ENCODE results near the gene CAMK1D. TPM values are rescaled to one million over a fixed set of nuclear protein-coding genes. Genes with fewer than 3 reads are reported as not detected.
A peak's percentile ranks its signal among the peaks of the same experiment; 100 is the strongest.
"Not testable (repeated sequence)": the region's sequence is repeated elsewhere in the genome, so short reads cannot be mapped to it uniquely, and the experiment has no call there.

CAMK1D gene
- total RNA-seq, 1 donor from 2014 or later = 3.2 TPM

DNA sequence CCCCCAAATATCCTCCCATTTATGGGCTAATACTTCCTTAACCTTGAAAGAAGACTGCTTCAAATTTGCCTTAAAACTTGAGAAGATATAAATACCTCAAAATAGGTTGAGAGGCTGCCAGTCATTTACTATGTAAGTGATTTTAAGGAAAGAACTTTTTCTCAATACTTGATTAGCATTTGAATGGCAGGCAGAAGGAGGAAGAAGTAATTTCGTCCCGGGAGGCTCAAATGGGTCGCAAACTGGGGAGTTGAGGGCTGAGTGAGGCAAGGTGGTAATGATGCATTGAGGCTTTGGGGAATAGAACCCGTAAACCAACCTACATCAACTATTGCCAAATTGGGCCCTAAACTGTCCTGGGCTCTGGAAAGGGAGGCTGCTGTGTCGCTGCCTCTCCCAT is 11.1 kb downstream of the CAMK1D start:
- intact Hi-C loops (cut with DNase I) = no loop called here
- DNase-seq (ENCODE audit: low spot score) = no peak

DNA sequence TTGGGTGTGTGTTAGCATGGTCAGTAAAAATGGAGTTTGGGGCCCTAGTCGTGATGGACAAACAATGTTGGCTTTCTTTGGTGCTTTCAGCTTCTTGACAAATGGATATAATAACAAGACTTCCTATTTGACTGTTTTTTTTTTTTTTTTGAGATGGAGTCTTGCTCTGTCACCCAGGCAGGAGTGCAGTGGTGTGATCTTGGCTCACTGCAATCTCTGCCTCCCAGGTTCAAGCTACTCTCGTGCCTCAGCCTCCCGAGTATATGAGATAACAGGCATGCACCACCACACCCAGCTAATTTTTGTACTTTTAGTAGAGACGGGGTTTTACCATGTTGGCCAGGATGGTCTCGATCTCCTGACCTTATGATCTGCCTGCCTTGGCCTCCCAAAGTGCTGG is 11.8 kb downstream of the CAMK1D start:
- intact Hi-C loops (cut with DNase I) = not testable (repeated sequence)

DNA sequence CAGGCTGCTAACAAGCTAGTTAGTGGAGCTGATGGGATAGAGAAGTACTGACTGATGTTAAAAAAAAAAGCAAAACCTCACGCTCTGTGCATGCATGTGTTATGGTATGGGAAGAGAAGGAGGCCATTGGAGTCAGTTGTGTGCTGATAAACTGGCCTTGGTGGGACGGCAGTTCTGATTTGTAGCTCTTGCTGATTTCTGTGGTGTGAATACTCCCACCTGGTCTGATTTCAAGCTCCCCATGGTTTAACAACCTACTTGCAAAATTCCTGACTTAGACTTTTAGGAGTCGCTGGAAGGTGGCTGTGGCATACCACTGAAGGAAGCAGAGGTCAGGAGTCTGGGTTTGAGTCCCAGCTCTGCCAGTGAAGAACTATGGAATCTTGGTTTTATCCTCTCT is 15.2 kb downstream of the CAMK1D start:
- intact Hi-C loops (cut with DNase I) = no loop called here

More for the DNA sequence above, 11.8 kb downstream of the CAMK1D start:
- DNase-seq (ENCODE audit: low spot score) = not testable (repeated sequence)

DNA sequence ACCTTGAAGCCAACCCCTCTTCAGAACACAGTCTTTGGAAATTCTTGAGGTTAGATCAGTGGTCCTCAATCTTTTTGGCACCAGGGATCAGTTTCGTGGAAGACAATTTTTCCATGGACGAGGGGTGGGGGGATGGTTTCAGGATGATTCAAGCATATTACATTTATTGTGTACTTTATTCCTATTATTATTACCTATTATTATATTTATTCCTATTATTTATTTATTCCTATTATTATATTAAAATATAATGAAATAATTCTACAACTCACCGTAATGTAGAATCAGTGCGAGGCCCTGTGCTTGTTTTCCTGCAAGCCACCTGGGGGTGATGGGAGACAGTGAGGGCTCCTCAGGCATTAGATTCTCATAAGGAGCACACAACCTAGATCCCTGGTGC is 17.9 kb downstream of the CAMK1D start:
- intact Hi-C loops (cut with DNase I) = no loop called here

More for the DNA sequence above, 15.2 kb downstream of the CAMK1D start:
- DNase-seq (ENCODE audit: low spot score) = no peak

DNA sequence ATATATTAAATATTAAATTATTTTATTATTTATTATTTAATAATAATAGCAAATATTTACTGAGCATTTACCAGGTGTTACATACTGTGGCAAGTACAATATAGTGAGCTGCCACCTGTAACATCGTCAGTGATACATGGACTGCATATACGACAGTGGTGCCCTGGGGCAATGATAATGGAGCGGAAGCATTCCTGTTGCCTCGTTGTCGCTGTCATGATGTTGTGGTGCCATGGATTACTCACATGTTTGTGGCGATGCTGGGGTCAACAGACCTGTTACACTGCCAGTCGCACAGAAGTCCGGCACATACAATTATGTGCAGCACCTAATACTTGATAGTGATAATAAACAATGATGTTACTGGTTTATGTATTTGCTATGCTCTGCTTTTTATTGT is 20.6 kb downstream of the CAMK1D start:
- DNase-seq (ENCODE audit: low spot score) = peak; percentile 20
- intact Hi-C loops (cut with DNase I) = no loop called here

More for the DNA sequence above, 17.9 kb downstream of the CAMK1D start:
- peak; percentile 17 for DNase-seq (ENCODE audit: low spot score)

DNA sequence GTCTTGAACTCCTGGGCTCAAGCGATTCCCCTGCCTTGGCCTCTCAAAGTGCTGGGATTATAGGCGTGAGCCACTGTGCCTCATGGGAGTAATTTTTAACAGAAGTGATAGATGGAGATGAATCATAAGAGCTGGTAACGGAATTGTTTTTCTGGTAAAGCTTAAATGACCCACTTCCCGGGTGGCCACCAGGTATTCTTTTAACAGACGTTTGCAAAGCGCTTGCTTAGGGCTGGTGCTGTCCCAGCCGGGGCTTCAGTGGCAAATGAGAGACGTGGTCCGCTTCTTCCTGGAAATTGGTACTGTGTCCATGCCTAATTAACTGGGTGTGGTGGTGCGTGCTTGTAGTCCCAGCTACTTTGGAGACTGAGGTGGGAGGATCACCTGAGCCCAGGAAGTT is 23.5 kb downstream of the CAMK1D start:
- peak; percentile 9 for DNase-seq (ENCODE audit: low spot score)
- intact Hi-C loops (cut with DNase I) = no loop called here

DNA sequence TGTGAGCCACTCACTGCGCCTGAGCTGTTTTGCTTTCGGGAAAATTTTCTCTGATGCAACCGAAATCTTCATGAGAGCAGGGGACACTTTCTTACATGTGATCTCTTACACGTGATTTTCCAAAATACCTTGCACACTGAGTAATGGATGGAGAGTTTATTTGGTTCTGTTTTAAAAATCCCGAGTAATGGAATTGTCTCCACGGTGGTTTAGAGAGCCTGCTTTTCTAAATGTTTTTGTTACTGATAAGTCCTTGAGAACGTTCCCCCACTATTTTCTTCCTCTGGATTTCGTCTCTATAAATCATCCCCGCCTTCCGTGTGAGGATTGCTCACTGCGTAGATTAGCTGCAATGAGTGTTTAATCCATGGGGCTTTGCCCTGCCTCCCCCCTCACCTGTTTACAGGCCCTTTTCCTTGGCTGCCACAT is 25.7 kb downstream of the CAMK1D start:
- intact Hi-C loops (cut with DNase I) = no loop called here
- DNase-seq (ENCODE audit: low spot score) = no peak

DNA sequence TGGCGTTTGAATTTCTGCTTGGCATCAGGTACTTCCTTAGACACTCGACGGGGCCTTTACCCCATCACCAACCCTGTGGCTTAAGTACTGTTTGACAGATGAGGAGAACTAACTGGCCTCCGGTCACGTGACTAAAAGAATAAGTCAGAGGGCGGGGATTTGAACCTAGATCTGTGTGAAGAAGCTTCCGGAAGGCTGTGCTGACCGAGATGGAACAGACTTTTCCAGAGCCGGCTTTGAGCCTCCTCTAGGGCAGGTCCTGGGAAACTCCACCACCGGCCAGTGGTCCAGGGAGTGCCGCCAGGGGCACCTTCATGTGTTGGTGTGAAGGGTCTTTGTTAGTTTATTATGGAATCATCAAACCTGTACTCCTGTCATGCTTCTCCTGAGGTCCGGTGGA is 26.9 kb downstream of the CAMK1D start:
- intact Hi-C loops (cut with DNase I) = no loop called here
- peak; percentile 20 for DNase-seq (ENCODE audit: low spot score)

DNA sequence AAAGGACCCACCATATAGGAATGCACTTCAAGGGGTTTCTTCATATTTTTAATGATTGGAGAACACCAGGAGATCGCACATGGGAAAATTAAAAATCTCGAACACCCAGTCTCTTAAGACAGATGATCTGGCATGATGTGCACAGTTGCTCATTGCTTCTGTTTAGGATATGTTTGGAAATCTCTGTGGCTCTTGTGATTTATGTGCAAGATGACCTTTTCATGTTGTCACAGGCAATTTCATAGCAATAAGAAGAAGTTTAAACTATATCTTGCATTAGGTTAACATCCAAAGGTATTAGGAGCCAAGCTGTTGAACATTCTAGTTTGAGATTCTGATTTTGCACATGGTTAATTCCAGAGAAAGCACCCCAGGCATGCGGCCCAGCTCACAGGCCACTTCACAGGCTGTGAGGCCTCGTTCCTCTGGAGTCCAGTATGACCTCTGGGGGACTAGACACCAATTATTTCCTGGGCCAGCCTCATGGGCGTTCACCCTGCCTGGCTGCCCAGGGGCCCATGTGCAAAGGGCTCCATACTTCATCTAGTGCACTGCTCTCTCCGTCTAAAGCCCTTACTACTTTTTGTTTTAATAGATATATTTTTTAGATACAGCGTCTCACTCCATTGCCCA is 28.4 kb downstream of the CAMK1D start:
- DNase-seq (ENCODE audit: low spot score) = peak; percentile 5
- intact Hi-C loops (cut with DNase I) = no loop called here

DNA sequence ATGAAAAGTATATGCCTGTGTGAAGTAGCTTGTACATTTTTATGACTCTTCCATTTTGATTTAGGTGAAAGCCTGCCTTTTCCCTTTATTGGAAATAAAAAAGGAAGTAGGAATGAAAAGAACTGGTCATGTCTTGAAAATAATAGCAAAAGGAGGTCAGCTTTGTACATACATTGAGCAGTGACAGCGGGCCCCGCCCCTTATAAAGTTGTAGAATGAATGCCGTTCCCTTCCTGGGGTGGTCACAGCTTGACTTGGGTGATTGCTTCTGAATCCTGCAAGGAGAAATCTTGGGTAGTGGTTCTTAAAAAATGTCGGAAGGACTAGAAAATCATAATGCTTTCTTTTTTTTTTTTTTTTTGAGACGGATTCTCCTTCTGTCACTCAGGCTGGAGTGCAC is 31.7 kb downstream of the CAMK1D start:
- DNase-seq (ENCODE audit: low spot score) = no peak
- intact Hi-C loops (cut with DNase I) = no loop called here

DNA sequence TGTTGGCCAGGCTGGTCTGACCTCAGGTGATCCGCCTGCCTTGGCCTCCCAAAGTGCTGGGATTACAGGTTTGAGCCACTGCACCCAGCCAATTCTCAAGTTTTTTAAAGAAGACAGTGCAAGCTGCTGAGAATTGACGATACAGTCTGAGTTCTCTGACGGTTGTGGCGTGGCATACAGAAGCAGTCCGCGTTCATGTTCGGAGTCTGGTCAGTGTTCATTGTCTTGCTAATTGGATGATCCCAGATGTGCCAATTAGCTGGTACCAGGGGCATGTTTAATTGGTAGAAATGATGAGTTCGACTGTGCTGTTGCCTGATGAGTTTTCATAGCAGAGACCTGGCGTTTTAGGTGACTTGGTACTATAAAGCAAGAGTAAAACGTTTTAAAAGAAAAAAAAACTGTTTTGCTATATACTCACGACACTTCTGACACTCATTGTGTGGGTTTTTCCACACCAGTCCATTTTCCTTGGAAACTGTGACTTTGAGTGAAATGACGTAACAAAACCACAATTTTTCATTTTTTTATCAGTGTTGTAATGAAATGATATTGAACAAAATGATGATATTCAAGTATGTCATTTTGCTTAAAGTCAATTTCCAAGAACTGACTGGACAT is 32.3 kb downstream of the CAMK1D start:
- intact Hi-C loops (cut with DNase I) = no loop called here
- DNase-seq (ENCODE audit: low spot score) = no peak

DNA sequence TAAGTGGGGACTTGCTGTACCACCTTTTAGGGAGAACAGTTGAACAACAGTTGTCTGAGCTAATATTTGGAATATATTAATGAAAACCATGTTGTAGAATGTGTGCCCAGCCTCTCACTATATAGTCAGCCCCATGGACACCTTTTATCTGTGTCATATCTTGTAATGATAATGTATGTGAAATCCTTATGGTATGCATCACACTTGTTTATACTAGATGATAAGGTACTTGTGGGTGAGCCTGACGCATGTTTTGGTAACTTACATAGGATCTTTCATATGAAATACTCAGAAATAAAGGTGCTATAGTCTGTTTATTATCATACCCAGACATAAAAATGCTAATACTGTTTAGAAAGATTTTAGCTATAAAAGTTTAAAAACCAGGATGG is 32.8 kb downstream of the CAMK1D start:
- no peak for DNase-seq (ENCODE audit: low spot score)
- intact Hi-C loops (cut with DNase I) = no loop called here

DNA sequence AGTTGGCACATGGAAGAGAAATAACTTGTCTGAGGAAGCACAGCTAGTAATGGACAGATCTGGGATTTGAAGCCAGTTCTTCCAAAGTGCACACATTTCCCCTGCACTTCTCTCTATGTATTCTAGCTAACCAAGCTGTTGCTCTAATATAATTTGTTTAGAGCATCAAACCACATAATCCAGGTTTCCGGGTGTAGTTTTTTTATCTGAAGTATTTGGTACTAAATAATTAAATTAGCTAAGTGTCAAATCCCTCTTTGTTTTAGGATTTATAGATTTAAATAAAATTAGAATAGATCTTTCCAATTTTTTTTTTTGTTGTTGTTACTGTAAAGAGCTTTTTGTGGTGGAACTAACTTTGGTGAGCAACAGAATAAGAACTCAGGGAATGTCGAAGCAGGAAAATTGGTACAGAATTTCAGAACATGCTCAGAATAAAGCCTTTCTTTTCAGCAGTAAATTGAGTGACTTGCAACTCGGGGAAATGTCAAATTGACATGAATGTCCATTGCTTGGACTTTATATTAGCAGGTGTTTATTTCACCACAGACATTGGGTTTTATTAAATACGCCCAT is 33.7 kb downstream of the CAMK1D start:
- DNase-seq (ENCODE audit: low spot score) = no peak
- intact Hi-C loops (cut with DNase I) = no loop called here

DNA sequence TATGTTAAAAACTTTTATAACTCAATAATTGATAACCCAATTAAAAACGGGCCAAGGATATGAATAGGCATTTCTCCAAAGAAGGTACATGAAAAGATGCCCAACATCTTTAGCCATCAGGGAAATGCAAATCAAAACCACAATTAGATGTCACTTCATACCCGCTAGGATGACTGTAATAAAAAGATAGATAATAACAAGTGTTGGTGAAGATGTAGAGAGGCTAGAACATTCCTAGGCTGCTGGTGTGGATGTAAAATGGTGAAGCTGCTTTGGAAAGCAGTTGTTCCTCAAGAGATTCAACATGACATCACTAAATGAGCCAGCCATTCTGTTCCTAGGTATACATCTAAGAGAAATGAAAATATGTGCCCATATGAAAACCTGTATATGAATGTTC is 35.6 kb downstream of the CAMK1D start:
- DNase-seq (ENCODE audit: low spot score) = no peak
- intact Hi-C loops (cut with DNase I) = no loop called here

DNA sequence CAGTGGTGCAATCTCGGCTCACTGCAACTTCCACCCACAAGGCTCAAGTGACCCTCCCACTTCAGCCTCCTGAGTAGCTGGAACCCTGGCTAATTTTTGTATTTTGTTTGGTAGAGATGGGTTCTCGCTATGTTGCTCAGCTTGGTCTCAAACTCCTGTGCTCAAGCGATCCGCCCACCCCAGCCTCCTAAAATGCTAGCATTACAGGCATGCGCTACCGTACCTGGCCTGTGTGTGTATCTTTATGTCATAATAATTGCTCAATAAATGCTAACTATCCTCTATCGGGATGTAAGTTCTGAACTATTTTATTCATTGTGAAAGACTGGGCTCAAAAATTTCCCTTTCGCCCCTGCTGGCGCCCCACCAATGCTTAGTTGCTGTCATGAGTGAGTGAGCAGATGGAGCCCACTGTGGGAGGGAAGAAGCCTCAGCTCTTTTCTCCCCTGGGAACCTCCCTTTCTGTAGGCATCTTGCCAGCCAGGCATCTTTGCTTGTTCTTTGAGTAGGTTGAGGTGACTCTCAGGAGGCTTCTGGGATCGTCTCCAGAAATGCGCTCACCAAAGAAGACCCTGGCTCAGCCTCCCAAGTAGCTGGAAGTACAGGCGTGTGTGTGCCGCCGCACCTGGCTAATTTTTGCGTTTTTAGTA is 38.3 kb downstream of the CAMK1D start:
- intact Hi-C loops (cut with DNase I) = no loop called here
- DNase-seq (ENCODE audit: low spot score) = no peak

DNA sequence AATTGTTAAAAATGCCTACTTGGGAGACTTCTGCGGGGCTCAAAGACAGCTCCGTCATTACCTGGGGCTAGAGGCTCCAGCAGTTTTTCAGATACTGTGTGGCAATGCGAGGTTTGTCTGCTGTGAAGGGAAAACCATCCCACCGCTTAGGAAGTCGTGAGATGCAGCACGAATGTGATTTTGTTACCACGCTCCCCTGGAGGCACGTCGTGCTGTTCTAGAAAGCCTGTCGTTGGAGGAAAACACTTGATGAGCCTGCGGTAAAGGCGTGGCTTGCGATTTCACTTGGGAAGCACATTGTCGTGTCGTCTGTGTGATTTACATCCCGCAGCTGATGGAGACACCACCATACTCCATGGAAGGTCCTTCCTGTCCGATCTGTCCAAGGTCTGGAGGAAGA is 39.3 kb downstream of the CAMK1D start:
- no peak for DNase-seq (ENCODE audit: low spot score)
- intact Hi-C loops (cut with DNase I) = no loop called here

DNA sequence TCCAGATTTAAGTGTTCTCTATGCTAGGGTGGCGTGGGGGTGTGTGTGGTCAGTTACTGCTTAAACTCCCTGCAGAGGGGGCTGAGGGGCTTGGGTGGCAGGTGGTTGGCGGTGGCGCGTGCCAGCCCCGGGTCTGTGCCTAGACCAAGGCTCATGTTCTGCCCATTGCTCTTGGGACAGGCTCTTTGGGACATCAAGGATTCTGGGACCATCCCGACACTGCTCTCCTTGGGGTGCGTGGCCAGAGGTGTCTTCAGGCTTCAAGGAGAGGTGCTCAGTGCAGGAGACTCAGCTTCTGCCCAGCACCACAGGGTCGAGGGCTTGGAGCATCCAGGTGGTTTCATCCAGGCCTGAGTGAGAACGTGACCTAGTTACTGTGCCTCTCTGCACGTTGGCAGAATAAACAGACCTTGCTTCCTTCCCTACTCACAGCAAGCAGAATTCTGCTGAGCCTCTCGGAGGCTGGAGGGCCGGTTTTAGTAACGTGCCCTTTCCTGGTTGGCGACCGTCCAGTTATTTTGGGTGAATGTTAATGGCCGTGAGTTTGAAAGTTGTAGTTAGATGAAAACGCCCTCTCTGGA is 39.9 kb downstream of the CAMK1D start:
- DNase-seq (ENCODE audit: low spot score) = no peak

DNA sequence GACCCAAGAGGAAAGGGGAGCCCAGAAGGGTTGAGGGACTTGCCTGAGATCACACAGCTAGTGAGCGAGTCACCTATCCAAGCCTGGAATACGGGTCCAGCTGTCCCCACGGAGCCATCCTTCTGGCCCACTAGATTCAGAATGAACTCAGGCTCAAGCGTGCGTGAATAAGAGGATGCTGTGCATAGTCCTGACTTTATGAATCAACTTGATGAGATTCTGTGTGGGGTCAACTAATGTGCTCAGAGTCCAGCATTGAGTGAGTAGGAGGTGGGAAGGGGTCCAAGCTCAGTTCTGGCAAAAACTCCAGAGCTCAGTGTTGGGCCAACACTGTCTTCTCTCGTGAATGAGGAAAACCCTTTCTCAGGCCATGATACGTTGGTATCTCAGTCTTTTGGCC is 41.4 kb downstream of the CAMK1D start:
- intact Hi-C loops (cut with DNase I) = no loop called here
- no peak for DNase-seq (ENCODE audit: low spot score)

More for the DNA sequence above, 39.9 kb downstream of the CAMK1D start:
- intact Hi-C loops (cut with DNase I) = no loop called here

DNA sequence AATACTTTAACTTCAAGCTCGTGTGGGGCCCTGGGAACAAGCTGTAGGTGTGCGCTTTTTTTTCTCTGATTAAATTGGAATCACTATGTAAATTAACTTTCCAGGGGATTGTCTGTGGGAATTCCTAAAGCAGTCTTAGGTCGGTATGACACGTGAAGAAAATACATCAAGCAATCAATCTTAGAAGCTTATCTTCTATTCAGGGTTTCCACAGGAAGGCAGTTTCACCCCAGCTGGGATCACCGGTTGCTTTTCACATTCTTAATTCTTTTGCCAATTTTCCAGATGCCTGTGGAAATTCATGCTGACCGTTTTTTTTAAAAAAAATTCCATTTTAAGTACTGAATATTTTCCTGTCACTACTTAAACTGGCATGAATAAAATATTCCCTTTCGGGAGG is 41.9 kb downstream of the CAMK1D start:
- intact Hi-C loops (cut with DNase I) = no loop called here
- DNase-seq (ENCODE audit: low spot score) = no peak

DNA sequence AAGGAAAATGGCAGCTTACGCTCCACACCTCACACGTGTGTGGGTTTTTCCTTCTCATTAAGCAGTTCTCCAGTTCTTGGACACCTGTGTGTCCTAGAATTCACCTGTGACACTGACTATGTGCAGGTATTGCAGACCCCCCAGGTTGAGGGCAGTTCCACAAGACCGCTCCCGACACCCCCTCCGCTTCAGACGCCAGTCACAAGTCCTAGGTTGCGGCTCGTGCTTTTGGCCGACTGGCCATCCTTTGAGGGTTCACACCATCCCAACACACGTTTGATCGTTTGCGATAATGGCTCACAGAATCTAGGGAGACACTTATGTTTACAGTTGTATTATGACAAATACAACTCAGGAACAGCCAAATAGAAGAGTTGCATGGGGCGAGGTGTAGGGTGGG is 44.5 kb downstream of the CAMK1D start:
- no peak for DNase-seq (ENCODE audit: low spot score)
- intact Hi-C loops (cut with DNase I) = no loop called here

All from cardiac septum (tissue), 1 donor.